GM21723 (cell line): ENCODE results near the gene CYP2F1.
"Not testable (repeated sequence)": the region's sequence is repeated elsewhere in the genome, so short reads cannot be mapped to it uniquely, and the experiment has no call there.

Source experiments
- ATAC-seq: cut with Tn5 transposase; IDR thresholded peaks from one replicate; pipeline ENCODE4 v1.9.1; 2021; ENCODE audit warnings: mild to moderate bottlenecking, moderate library complexity; ENCODE audit not compliant: unreplicated experiment

The CYP2F1 gene

DNA sequence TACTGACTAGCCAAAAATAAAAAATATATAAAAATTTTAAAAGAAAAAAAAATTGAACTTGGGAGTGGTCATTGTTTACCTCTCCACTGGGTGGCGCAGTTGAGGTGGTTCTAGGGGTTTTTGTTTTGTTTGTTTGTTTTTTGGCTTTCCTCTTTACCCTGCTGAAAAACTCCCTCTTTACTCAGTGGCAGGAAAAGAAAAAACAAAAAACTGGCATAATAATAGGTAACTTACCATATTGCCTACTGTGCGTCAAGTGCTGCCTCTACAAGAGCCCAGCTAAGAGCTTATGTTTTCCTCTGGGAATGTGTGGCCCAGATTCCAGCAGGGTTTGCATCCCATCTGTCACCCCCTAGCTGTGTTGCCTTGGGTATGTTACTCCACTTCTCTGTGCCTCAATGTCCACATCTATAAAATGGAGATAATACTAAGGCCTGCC is 12.6 kb downstream of the CYP2F1 start:
- not testable (repeated sequence) for ATAC-seq

DNA sequence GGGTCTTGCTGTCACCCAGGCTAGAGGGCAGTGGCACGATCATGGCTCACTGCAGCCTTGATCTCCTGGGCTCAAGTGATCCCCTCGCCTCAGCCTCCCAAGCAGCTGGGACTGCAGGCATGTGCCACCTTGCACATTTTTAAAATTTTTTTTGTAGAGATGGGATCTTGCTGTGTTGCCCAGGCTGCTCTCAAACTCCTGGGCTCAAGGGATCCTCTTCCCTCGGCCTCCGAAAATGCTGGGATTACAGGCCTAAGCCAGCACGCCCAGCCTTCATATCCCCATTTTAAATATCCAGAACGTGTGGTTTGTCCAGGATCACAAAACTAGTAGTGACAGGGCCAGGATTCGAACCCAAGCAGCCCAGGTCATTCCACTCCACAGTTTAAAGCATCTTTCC is 13.1 kb downstream of the CYP2F1 start:
- not testable (repeated sequence) for ATAC-seq

DNA sequence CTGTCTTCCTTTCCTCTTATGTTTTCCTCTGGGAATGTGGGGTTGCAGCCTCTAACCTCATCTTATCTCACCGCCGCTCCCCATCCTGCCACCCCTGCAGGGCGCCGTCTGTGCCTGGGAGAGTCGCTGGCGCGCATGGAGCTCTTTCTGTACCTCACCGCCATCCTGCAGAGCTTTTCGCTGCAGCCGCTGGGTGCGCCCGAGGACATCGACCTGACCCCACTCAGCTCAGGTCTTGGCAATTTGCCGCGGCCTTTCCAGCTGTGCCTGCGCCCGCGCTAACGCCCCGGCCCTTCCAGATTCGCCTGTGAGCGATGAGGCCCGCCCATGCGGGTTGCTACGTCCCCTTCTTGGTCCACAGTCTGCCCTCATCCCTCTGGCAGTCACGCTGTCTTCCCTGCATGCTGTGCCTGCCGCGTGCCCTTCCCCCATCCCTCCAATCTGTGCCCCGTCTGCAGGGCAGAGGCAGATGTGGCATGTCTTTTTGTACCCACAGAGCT is 13.6 kb downstream of the CYP2F1 start:
- ATAC-seq = not testable (repeated sequence)

DNA sequence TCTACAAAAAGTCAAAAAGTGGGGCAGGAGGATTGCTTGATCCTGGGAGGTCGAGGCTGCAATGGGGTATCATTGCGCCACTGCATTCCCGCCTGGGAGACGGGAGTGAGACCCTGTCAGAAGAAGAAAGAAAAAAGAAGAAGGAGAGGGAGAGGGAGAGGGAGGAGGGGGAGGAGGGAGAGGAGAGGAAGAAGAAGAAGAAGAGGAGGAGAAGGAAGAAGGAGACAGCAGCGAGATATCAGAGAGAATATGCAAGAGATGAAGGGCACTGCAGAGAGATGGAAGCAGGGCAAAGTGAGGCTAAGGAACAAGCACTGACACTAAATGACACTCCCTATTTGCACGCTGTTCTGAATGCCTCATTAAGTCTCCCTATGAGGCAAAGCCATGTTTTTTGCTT is 14.5 kb downstream of the CYP2F1 start:
- no peak for ATAC-seq

- no peak for ATAC-seq
These were observed 17.0 kb downstream of the CYP2F1 start for GRCh38 chr19:41131186-41131585.

DNA sequence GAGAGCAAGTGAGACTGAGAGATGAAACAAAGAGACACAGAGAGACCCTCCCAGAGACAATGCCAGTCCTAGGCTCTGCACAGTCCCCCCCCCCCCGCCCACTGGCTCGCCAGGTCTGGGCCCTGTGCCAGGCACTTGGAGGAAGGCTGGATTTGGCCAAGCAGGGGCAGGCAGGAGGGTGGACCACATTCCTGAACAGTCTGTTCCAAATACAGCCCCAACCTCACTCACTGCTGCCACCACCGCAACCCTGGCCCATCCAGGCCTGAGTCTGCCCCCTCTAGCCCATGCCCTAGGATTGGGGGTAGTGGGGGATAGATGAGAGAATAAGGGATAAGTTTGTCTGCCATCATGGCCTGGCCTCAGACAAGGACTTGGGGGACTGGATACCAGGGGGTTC is 19.0 kb downstream of the CYP2F1 start:
- ATAC-seq = no peak

GRCh38 chr19:41134616-41135015 is 20.4 kb downstream of the CYP2F1 start:
- ATAC-seq = no peak

DNA sequence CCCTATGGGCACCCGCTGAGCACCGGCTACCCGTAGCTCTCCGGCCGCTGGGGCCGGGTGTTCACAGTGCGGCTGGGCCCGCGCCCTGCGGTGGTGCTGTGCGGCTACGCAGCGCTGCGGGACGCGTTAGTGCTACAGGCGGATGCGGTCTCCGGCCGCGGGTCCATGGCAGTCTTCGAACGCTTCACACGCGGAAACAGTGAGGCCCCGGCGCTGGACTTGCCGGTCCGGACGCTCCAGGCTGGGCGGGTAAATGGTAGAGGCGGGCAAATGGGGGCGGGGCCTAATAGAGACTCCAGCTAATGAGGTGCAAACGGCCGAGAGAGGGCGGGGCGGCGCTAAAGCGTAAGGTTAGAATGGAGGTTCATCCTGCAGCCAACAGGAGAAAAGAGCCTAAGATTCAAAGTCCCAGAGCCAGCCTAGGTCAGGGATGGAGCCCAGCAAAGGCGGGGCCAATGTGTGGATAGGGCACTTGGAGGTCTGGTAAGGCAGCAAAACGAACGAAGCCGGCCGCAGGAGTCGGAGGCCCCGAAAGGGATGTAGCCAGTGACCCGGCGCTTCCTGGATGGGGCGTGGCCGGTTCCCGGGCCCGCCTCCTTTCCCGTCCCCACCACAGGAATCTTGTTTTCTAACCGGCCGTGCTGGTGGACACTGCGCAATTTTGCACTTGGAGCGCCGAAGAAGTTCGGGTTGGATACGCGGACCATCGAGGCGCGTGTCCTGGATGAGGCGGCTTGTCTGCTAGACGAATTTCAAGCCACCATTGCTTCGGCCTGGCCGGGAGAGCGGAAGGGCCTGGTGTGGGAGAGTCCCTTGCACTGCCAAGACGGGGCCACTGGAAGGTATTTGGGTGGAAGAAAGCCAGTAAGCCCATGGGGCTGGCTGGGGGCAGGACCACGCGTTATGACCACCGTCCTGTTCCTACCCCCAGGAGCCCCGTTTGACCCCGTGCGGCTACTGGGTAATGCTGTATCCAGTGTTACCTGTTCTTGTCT is 21.5 kb downstream of the CYP2F1 start:
- ATAC-seq = not testable (repeated sequence)

- no peak for ATAC-seq
These were observed 22.6 kb downstream of the CYP2F1 start for GRCh38 chr19:41136636-41137455.

GRCh38 chr19:41144403-41144802 is 30.2 kb downstream of the CYP2F1 start:
- no peak for ATAC-seq

DNA sequence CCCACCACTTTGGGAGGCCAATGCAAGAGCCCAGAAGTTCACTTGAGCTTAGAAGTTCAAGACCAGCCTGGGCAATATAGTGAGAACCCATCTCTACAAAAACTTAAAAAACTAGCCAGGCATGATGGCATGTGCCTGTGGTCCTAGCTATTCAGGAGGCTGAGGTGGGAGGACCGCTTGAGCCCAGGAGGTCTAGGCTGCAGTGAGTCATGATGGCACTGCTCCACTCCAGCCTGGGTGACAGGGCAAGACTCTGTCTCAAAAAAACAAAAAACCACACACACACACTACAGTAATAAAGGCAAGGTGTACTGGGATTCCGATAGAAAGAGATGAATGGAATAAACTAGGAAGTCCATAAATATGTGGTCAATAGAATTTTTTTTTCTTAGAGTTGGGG is 35.6 kb downstream of the CYP2F1 start:
- no peak for ATAC-seq

DNA sequence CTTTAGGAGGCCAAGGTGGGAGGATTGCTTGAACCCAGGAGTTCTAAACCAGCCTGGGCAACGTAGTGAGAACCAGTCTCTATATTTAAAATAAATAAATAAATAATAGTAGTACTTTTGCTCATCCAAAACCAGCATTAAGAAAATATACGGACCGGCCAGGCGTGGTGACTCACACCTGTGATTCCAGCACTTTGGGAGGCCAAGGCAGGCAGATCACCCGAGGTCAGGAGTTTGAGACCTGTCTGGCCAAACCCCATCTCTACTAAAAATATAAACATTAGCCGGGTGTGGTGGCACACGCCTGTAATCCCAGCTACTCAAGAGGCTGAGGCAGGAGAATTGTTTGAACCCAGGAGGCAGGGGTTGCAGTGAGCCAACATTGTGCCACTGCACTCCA is 36.8 kb downstream of the CYP2F1 start:
- not testable (repeated sequence) for ATAC-seq

- no peak for ATAC-seq
These were observed 39.8 kb downstream of the CYP2F1 start for GRCh38 chr19:41154060-41154459.

DNA sequence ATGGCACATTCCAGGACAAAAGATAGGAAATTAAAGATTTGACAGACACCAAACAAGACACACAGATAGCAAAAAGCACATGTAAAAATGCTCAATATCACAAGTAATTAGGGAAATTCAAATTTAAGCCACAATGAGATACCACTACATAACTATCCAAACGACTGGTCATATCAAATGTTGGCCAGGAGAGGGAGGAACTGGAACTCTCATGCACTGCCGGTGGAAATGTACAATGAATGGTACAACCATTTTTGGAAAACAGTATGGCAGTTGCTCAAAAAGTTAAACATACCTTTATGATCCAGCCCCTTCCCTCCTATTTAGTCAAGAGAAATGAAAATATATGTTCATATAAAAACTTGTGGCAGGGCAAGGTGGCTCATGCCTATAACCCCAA is 42.0 kb downstream of the CYP2F1 start:
- ATAC-seq = no peak

- ATAC-seq = no peak
These were observed 45.6 kb downstream of the CYP2F1 start for GRCh38 chr19:41159881-41160280.

- no peak for ATAC-seq
These were observed 47.7 kb downstream of the CYP2F1 start for GRCh38 chr19:41161903-41162302.

- no peak for ATAC-seq
These were observed 52.9 kb downstream of the CYP2F1 start for GRCh38 chr19:41166944-41167804.

- no peak for ATAC-seq
These were observed 58.3 kb downstream of the CYP2F1 start for GRCh38 chr19:41172297-41173164.

- no peak for ATAC-seq
These were observed 60.2 kb downstream of the CYP2F1 start for GRCh38 chr19:41174297-41174928.
